Endothelial cell of umbilical vein (primary cell): ENCODE measurements around the gene INPP5F. TPM values are rescaled to one million over a fixed set of nuclear protein-coding genes. Genes with fewer than 3 reads are reported as not detected.
A peak's percentile ranks its signal among the peaks of the same experiment; 100 is the strongest.

ENCODE experiments used
- BruUV-seq: library from RNA; stranded (reverse); fragments of 400-500 nt; replicated peaks from 2 replicates; lab custom pipeline; 2021; lab: Mats Ljungman, UMichigan
- CTCF ChIA-PET: fragments of 300-600, 350-600 bp; sonication (Branson Sonifier 250); formaldehyde crosslinking; loops from one replicate; lab custom pipeline; 2021; ENCODE audit warnings: antibody characterized with exemption, inconsistent platforms; lab: Charles Lee
- POLR2A ChIA-PET: fragments of 300-600, 350-600 bp; sonication (Branson Sonifier 250); formaldehyde crosslinking; loops from one replicate; lab custom pipeline; 2021; ENCODE audit warnings: antibody characterized with exemption, inconsistent platforms; lab: Charles Lee
- DNase-seq: peaks from one replicate; pipeline ENCODE4 v3.0.0-alpha.2; 2011; ENCODE audit warnings: low read depth, low spot score
- FAIRE-seq: peaks from 2 replicates; lab custom pipeline; 2011; peaks lifted over from hg19 to GRCh38; lab: Jason Lieb, UNC
- H2AFZ ChIP-seq: 2 replicates; pipeline ENCODE4 v1.6.0; 2012; ENCODE audit warnings: low read depth, low read length, control low read depth, inconsistent platforms
- H3K27ac ChIP-seq: 2 replicates; pipeline ENCODE4 v1.5.1; 2011; ENCODE audit warnings: low read depth, mild to moderate bottlenecking, control low read depth, low read length, moderate library complexity; ENCODE audit not compliant: insufficient read depth
- H3K27me3 ChIP-seq, 2 experiments: 2 replicates each; pipeline versions ENCODE4 v1.6.0 to v1.6.1; 2011; ENCODE audit warnings: low read length in 2 of 2, mixed read lengths in 1 of 2; ENCODE audit not compliant: control insufficient read depth in 2 of 2, insufficient read depth in 2 of 2
- H3K36me3 ChIP-seq, 2 experiments: 2 replicates in 1 of 2; 3 replicates in 1 of 2; pipeline ENCODE4 v1.5.1; 2011; ENCODE audit warnings: low read length in 2 of 2, mild to moderate bottlenecking in 1 of 2, moderate library complexity in 1 of 2; ENCODE audit not compliant: control insufficient read depth in 2 of 2, insufficient read depth in 2 of 2; ENCODE audit errors: extremely low read depth in 1 of 2
- H3K4me1 ChIP-seq: 3 replicates; pipeline ENCODE4 v1.5.1; 2011; ENCODE audit warnings: mild to moderate bottlenecking, low read length; ENCODE audit not compliant: control insufficient read depth, insufficient read depth; ENCODE audit errors: extremely low read depth
- H3K4me2 ChIP-seq: 2 replicates; pipeline ENCODE4 v1.6.1; 2011; ENCODE audit warnings: low read length, control low read depth, mixed read lengths; ENCODE audit not compliant: insufficient read depth
- H3K4me3 ChIP-seq, 3 experiments: fragments of 200-600 bp in 1 of 3; sonication (generic), shearing (Covaris generic) in 1 of 3; replicated peaks in 1 of 3; 2 replicates each; pipeline ENCODE4 v1.5.1; 2011 to 2016; ENCODE audit warnings: control low read depth in 3 of 3, low read length in 3 of 3, mild to moderate bottlenecking in 2 of 3, inconsistent platforms in 1 of 3, low read depth in 1 of 3, moderate library complexity in 1 of 3; ENCODE audit not compliant: insufficient read depth in 1 of 3
- H3K79me2 ChIP-seq: 2 replicates; pipeline ENCODE4 v1.6.0; 2012; ENCODE audit warnings: low read length, inconsistent platforms; ENCODE audit not compliant: control insufficient read depth, insufficient read depth
- H3K9ac ChIP-seq: replicated peaks from 2 replicates; pipeline ENCODE3; 2011; ENCODE audit warnings: low read length, control low read depth; ENCODE audit not compliant: insufficient read depth; ENCODE audit errors: extremely low read depth
- H3K9me1 ChIP-seq: replicated peaks from 3 replicates; pipeline ENCODE4 v1.6.0; 2011; ENCODE audit warnings: mild to moderate bottlenecking, low read length; ENCODE audit not compliant: control insufficient read depth, insufficient read depth; ENCODE audit errors: extremely low read depth
- H3K9me3 ChIP-seq: replicated peaks from 2 replicates; pipeline ENCODE4 v1.5.1; 2012; ENCODE audit warnings: low read length, inconsistent platforms; ENCODE audit not compliant: control insufficient read depth, insufficient read depth
- H4K20me1 ChIP-seq: replicated peaks from 2 replicates; pipeline ENCODE3; 2011; ENCODE audit warnings: mild to moderate bottlenecking, low read length; ENCODE audit not compliant: control insufficient read depth, insufficient read depth; ENCODE audit errors: extremely low read depth
- CTCF ChIP-seq, 2 donors: IDR thresholded peaks; 1 replicate in 1 of 2; 2 replicates in 1 of 2; pipeline ENCODE4 v1.5.1; 2011; ENCODE audit warnings: low read length in 2 of 2, mild to moderate bottlenecking in 2 of 2, moderate library complexity in 2 of 2, control low read depth in 1 of 2, inconsistent platforms in 1 of 2, low read depth in 1 of 2; ENCODE audit not compliant: insufficient read depth in 1 of 2; ENCODE audit errors: extremely low read depth in 1 of 2
- EZH2 ChIP-seq: IDR thresholded peaks from 2 replicates; pipeline ENCODE4 v1.6.1; 2012; ENCODE audit warnings: borderline replicate concordance, low read depth, mild to moderate bottlenecking, moderate library complexity, low read length, inconsistent platforms; ENCODE audit not compliant: severe bottlenecking
- FOS ChIP-seq: IDR thresholded peaks from 2 replicates; pipeline ENCODE4 v1.6.1; 2011; ENCODE audit warnings: mild to moderate bottlenecking, low read length, moderate library complexity, borderline replicate concordance; ENCODE audit not compliant: insufficient read depth
- GATA2 ChIP-seq: IDR thresholded peaks from 2 replicates; pipeline ENCODE4 v1.7.0; 2011; ENCODE audit warnings: low read depth, mild to moderate bottlenecking, moderate library complexity, mixed read lengths, low read length; ENCODE audit not compliant: insufficient read length, insufficient read depth
- JUN ChIP-seq: IDR thresholded peaks from 2 replicates; pipeline ENCODE4 v1.6.1; 2011; ENCODE audit warnings: borderline replicate concordance, low read depth; ENCODE audit not compliant: insufficient read length, insufficient read depth
- MAX ChIP-seq: IDR thresholded peaks from 2 replicates; pipeline ENCODE4 v1.6.1; 2011; ENCODE audit not compliant: insufficient read depth, insufficient read length
- MYC ChIP-seq: IDR thresholded peaks from one replicate; pipeline ENCODE4 v1.6.1; 2011; ENCODE audit warnings: mild to moderate bottlenecking, low read depth, low read length
- POLR2A ChIP-seq: IDR thresholded peaks from 2 replicates; pipeline ENCODE4 v1.6.1; 2012; ENCODE audit warnings: low read depth, mild to moderate bottlenecking, control low read depth, low read length
- POLR2AphosphoS5 ChIP-seq: IDR thresholded peaks from 2 replicates; pipeline ENCODE4 v1.6.1; 2012; ENCODE audit warnings: low read depth, mild to moderate bottlenecking, control low read depth, low read length, moderate library complexity; ENCODE audit not compliant: insufficient read depth
- dilution Hi-C: fragments of 300-500 bp; cut with MboI; formaldehyde crosslinking; loops from one replicate; pipeline ENCODE4 v1.15.0; 2019; ENCODE audit warnings: low sequenced_read_pairs; ENCODE audit not compliant: extremely low pct_ligation_motif_present
- intact Hi-C: fragments of 100-400 bp; cut with micrococcal nuclease; formaldehyde crosslinking; loops from one replicate; pipeline ENCODE4 v1.10.0; 2022
- polyA plus RNA-seq, 4 experiments: library from polyadenylated mRNA; depleted of rRNA in 3 of 4; stranded (reverse) in 3 of 4; unstranded in 1 of 4; fragments of >200 nt; gene quantifications; 2 replicates each; pipeline versions ENCODE4 v1.2.1 to v1.2.3, GENCODE V29; 2011 to 2012; ENCODE audit warnings: missing spikeins in 1 of 4
- total RNA-seq: library from RNA; stranded (reverse); gene quantifications from 2 replicates; pipeline ENCODE4 v1.2.3, GENCODE V29; 2021

INPP5F gene
- total and polyA plus RNA-seq, 2 donors (not counting 3 experiments of a cell fraction or from before 2014, with no cell fraction given), result 6.1 to 20.3 TPM

GRCh38 chr10:119784340-119785067 lies 58.7 kb downstream of the INPP5F start:
- Histone ChIP-seq H3K4me1 (peaks cover 24% of the 10 kb centered on the region), H3K79me2 (peaks cover 2% of the 10 kb centered on the region), H2AFZ (no peak overlapping the region), H3K27me3 (no peaks in the 10 kb centered on the region), H3K9me1 (no peaks in the 10 kb centered on the region), H3K4me2 (peak overlapping the region; percentile 75), H3K4me3 (no peak overlapping the region), H3K9ac (peak overlapping the region; percentile 19), H4K20me1 (no peaks in the 10 kb centered on the region), H3K9me3 (no peaks in the 10 kb centered on the region), H3K36me3 (no peaks in the 10 kb centered on the region), H3K27ac (no peak overlapping the region)
- ChIA-PET POLR2A (no interaction called here), CTCF (interaction anchor here (1.7 to 2.7 kb wide), 3 partner anchors 12 to 34 kb away, joined by 6 to 10 read pairs (median 8); no protein-coding TSS in a partner anchor)
- DNase-seq (no peak), FAIRE-seq (peak; percentile 35)
- no peak for TF ChIP-seq POLR2AphosphoS5
- TF ChIP-seq GATA2, result no peak
- TF ChIP-seq FOS, result no peak
- TF ChIP-seq MAX, result no peak
- no peak for TF ChIP-seq MYC
- no peak for TF ChIP-seq CTCF (IDR thresholded peaks at IDR 0.05; ENCODE audit: extremely low read depth in 1 of 2, insufficient read depth in 1 of 2, low read depth in 1 of 2, low read length in 2 of 2)
- no peak for TF ChIP-seq EZH2
- TF ChIP-seq JUN, result no peak
- TF ChIP-seq POLR2A, result no peak
- dilution Hi-C loops, result no loop called here
- no TSS peak for BruUV-seq
- intact Hi-C loops, result no loop called here
